Bladder microvascular endothelial cell (primary cell): ENCODE data around the gene CTBP1. TPM values are rescaled to one million over a fixed set of nuclear protein-coding genes. Genes with fewer than 3 reads are reported as not detected.

Source experiments
- total RNA-seq: library from RNA; depleted of rRNA; stranded (reverse); fragments of >200 nt; gene quantifications from 2 replicates; pipeline ENCODE4 v1.2.3, GENCODE V29; 2014

CTBP1 gene
- 183 and 201 TPM in 2 replicates for total RNA-seq

GRCh38 chr4:1248245-1249147 is at the start of gene CTBP1:
CTBP1 (minus strand) TSS chr4:1249130; CDS start chr4:1241331, 7,799 bp downstream.

GRCh38 chr4:1289207-1290164 is 40.6 kb upstream of the CTBP1 start, which contains the start of gene MAEA:
MAEA (plus strand) TSS chr4:1289891; CDS start chr4:1289914, 23 bp downstream.

GRCh38 chr4:1172228-1172851 is 76.6 kb downstream of the CTBP1 start, which contains the start of gene SPON2:
SPON2 (minus strand) TSS chr4:1172583.

Other genes starting within 250 kb of the CTBP1 start
- 4.9 and 33.3 TPM in 2 replicates for gene FGFRL1, start 237.5 kb downstream of the CTBP1 start, total RNA-seq
- gene RNF212, start 135.6 kb downstream of the CTBP1 start, total RNA-seq: 0.32 and 0.44 TPM in 2 replicates
- 1.3 and 4.9 TPM in 2 replicates for gene SPON2, start 76.5 kb downstream of the CTBP1 start, total RNA-seq
- 45.3 and 99.9 TPM in 2 replicates for gene MAEA, start 40.8 kb upstream of the CTBP1 start, total RNA-seq
- gene UVSSA, start 98.1 kb upstream of the CTBP1 start, total RNA-seq: 3.4 and 6.0 TPM in 2 replicates
- not detected in 2 replicates for gene NKX1-1, start 157.3 kb upstream of the CTBP1 start, total RNA-seq